Testis (tissue), 3 donors: ENCODE results near the gene PPFIBP2. TPM values are rescaled to one million over a fixed set of nuclear protein-coding genes. Genes with fewer than 3 reads are reported as not detected.

ENCODE experiments used
- DNase-seq: peaks from one replicate; pipeline ENCODE4 v3.0.0-alpha.2; 2019
- H3K27ac ChIP-seq, 2 donors: fragments of 200-600 bp; sonication (generic); one replicate each; pipeline ENCODE4 v1.5.1; 2019
- H3K27me3 ChIP-seq: fragments of 200-600 bp; sonication (generic); one replicate; pipeline ENCODE4 v1.5.1; 2019
- H3K36me3 ChIP-seq: fragments of 200-600 bp; sonication (generic); one replicate; pipeline ENCODE4 v1.5.1; 2017; ENCODE audit warnings: low read depth; ENCODE audit errors: missing control alignments
- H3K4me1 ChIP-seq: fragments of 200-600 bp; sonication (generic); one replicate; pipeline ENCODE4 v1.5.1; 2019
- H3K4me3 ChIP-seq, 2 donors: fragments of 200-600 bp; sonication (generic); one replicate each; pipeline ENCODE4 v1.5.1; 2017 to 2019
- H3K9me3 ChIP-seq: fragments of 200-600 bp; sonication (generic); one replicate; pipeline ENCODE4 v1.5.1; 2017
- POLR2A ChIP-seq: fragments of 450-650 bp; IDR thresholded peaks from one replicate; pipeline ENCODE4 v1.6.1; 2017; ENCODE audit warnings: antibody characterized with exemption, mild to moderate bottlenecking, moderate library complexity
- WGBS, 2 donors: methylation state at CpG; one replicate each; pipeline ENCODE4 v1.1.5; 2018; 5-methylcytosine and 5-hydroxymethylcytosine counted together
- intact Hi-C: fragments of 100-400 bp; cut with DNase I; formaldehyde crosslinking; loops from one replicate; pipeline ENCODE4 v1.15.1; 2023; ENCODE audit warnings: low total_unique reads
- polyA plus RNA-seq: library from polyadenylated mRNA; stranded (reverse); fragments of 350-450 nt; fragmentation: Illumina TruSeq; extraction: RNeasy Lipid Tissue Mini Kit (QIAGEN cat#74804); gene quantifications from one replicate; pipeline ENCODE4 v1.2.3, GENCODE V29; 2014; ENCODE audit warnings: low read depth, low replicate concordance; ENCODE audit not compliant: insufficient read depth
- total RNA-seq, 2 donors: library from RNA; depleted of rRNA; stranded (reverse); fragments of >200 nt; gene quantifications; one replicate each; pipeline ENCODE4 v1.2.3, GENCODE V29; 2016
- TF ChIP-seq, protein P1 (sequence below), 3 experiments: fragments of 450-650 bp in 2 of 3; fragments of 200-600 bp in 1 of 3; sonication (generic) in 1 of 3; IDR thresholded peaks; one replicate each; pipeline ENCODE4 v1.5.1; 2016 to 2019; ENCODE audit warnings: antibody characterized with exemption in 3 of 3, mild to moderate bottlenecking in 2 of 3, moderate library complexity in 1 of 3

The PPFIBP2 gene
- total and polyA plus RNA-seq, 3 donors from 2014 or later = 70.5 to 105 (median 104) TPM

DNA sequence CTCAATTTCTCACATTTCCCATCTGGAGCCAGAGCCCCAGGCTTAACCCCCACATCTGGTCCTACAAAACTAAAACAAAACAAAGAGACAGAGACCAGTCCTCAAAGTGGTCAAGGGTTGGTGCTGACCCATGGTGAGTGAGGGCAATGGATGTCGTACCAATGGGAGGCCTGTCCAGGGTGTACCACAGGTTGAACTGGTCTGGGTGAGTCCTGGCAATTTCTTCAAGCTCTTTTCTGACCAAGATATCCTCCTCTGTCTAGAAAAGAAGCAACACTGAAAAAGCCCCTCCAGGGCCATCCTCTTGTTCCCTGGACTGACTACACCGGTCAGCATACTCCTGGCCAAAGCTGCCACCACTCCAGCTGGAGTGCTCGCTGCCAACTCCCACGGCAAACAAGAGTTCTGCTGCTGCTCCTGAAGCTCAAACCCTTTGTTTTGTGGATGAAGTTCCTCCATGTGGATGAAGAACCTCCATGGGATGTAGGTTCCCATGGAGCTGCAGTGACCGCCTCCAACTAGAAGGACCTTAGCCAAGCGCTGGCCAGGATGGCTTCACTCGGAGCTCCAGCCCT, 152.6 kb downstream of the PPFIBP2 start:
- Histone ChIP-seq H3K4me1 (peaks cover 9% of the 10 kb centered on the region), H3K27me3 (no peaks in the 10 kb centered on the region), H3K9me3 (no peaks in the 10 kb centered on the region), H3K27ac (no peak overlapping the region), H3K4me3 (no peak overlapping the region), H3K36me3 (no peaks in the 10 kb centered on the region)
- intact Hi-C loops = no loop called here
- no peak for DNase-seq
- WGBS, 2 donors = 85 to 91% methylated on average over 4 to 7 of the region's 7 CpGs
- TF ChIP-seq POLR2A = no peak
- TF ChIP-seq, protein P1, sequence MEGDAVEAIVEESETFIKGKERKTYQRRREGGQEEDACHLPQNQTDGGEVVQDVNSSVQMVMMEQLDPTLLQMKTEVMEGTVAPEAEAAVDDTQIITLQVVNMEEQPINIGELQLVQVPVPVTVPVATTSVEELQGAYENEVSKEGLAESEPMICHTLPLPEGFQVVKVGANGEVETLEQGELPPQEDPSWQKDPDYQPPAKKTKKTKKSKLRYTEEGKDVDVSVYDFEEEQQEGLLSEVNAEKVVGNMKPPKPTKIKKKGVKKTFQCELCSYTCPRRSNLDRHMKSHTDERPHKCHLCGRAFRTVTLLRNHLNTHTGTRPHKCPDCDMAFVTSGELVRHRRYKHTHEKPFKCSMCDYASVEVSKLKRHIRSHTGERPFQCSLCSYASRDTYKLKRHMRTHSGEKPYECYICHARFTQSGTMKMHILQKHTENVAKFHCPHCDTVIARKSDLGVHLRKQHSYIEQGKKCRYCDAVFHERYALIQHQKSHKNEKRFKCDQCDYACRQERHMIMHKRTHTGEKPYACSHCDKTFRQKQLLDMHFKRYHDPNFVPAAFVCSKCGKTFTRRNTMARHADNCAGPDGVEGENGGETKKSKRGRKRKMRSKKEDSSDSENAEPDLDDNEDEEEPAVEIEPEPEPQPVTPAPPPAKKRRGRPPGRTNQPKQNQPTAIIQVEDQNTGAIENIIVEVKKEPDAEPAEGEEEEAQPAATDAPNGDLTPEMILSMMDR (IDR thresholded peaks at IDR 0.05) = no peak

DNA sequence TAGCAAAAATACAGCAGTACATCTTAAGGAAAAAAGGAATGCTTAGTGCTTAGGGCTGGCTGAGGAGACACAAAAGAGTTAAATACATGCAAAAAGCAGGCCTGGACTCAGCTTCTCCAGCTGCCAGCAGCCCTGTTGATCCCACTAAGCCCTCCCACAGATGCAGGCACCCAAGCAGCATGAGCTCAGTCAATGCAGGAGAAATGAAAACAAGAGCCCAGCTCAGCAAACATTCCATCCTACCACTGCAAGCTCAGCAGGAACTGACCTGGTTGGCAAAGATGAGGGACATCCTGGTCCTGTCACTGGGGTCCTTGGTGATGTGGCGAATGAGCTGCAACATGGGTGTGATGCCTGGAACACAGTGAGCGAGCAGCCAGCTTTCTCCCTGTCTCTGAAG, 153.7 kb downstream of the PPFIBP2 start:
- 62 to 75% methylated on average over 2 of the region's 2 CpGs for WGBS, 2 donors

GRCh38 chr11:7668464-7668863, 154.7 kb downstream of the PPFIBP2 start:
- Histone ChIP-seq H3K9me3 (no peaks in the 10 kb centered on the region), H3K4me3 (no peak overlapping the region), H3K27ac (peak overlapping the region in 1 of 2 donors; percentile 35), H3K27me3 (no peaks in the 10 kb centered on the region), H3K4me1 (peaks cover 25% of the 10 kb centered on the region), H3K36me3 (no peaks in the 10 kb centered on the region)
- no peak for DNase-seq
- 52 to 66% methylated on average over 7 of the region's 7 CpGs for WGBS, 2 donors
- TF ChIP-seq, protein P1 (IDR thresholded peaks at IDR 0.05) = no peak
- no peak for TF ChIP-seq POLR2A
- intact Hi-C loops = no loop called here

More for the DNA sequence above, 153.7 kb downstream of the PPFIBP2 start:
- no peaks in the 10 kb centered on the region for H3K27me3 ChIP-seq
- no peak overlapping the region for H3K4me3 ChIP-seq
- no peaks in the 10 kb centered on the region for H3K36me3 ChIP-seq
- TF ChIP-seq, protein P1 (IDR thresholded peaks at IDR 0.05) = no peak
- no peak for TF ChIP-seq POLR2A
- DNase-seq = no peak
- intact Hi-C loops = no loop called here
- peaks cover 18% of the 10 kb centered on the region for H3K4me1 ChIP-seq
- H3K27ac ChIP-seq = no peak overlapping the region
- H3K9me3 ChIP-seq = no peaks in the 10 kb centered on the region

- Histone ChIP-seq H3K4me3 (no peak overlapping the region), H3K27me3 (no peaks in the 10 kb centered on the region), H3K4me1 (peaks cover 25% of the 10 kb centered on the region), H3K9me3 (no peaks in the 10 kb centered on the region), H3K36me3 (no peaks in the 10 kb centered on the region), H3K27ac (peak overlapping the region in 1 of 2 donors; percentile 35)
- intact Hi-C loops = no loop called here
- TF ChIP-seq, protein P1 (IDR thresholded peaks at IDR 0.05) = no peak
- no peak for TF ChIP-seq POLR2A
- 69 to 75% methylated on average over 5 of the region's 5 CpGs for WGBS, 2 donors
- no peak for DNase-seq
Measured at GRCh38 chr11:7668911-7669310, 155.1 kb downstream of the PPFIBP2 start.

DNA sequence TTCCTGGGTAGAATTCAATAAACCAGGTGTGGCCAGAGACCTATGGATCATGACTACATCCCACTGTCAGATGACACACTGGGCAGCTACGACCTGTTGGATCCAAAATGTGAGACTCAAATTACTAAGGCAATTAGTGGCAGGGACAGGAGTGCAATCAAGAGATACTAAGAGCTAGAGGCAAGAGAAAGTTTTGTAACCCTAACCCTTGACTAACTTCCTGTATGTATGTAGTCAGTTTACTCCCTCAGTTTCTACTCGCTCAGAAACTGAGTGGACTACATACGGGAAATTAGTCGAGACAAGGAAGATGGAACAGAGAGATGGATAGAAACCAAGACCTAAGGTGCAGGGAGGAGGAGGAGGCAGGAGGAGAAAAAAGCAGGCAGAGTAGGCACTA, 156.8 kb downstream of the PPFIBP2 start:
- TF ChIP-seq, protein P1 (IDR thresholded peaks at IDR 0.05) = no peak
- no peak for TF ChIP-seq POLR2A
- intact Hi-C loops = no loop called here
- Histone ChIP-seq H3K9me3 (no peaks in the 10 kb centered on the region), H3K4me1 (peaks cover 25% of the 10 kb centered on the region), H3K27me3 (no peaks in the 10 kb centered on the region), H3K4me3 (no peak overlapping the region), H3K36me3 (no peaks in the 10 kb centered on the region), H3K27ac (peak overlapping the region in 1 of 2 donors; percentile 52)
- DNase-seq = no peak
- 69 to 71% methylated on average over 4 of the region's 4 CpGs for WGBS, 2 donors
